ENCODE measurements around the gene PTPRD.

Gene PTPRD

DNA sequence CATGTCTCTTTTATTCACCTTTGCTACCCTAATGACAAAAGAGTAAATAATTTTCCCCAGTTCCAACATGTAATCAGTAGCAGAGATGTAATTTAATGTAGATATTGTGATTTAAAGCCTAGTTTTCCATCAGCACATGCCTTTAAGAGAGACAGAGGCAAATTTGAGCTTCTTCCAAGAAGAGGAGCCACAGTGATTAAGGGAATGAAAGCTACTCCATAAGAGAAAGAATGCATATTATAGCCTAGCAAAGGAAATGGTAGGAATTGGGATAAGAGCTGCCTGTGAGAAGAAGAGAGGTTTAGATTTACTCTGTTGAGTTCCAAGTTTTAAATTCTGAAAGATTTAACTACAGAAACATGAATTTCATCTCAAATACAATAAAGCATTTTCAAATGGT, 2222.2 kb downstream of the PTPRD start:
- no peak for DNase-seq

DNA sequence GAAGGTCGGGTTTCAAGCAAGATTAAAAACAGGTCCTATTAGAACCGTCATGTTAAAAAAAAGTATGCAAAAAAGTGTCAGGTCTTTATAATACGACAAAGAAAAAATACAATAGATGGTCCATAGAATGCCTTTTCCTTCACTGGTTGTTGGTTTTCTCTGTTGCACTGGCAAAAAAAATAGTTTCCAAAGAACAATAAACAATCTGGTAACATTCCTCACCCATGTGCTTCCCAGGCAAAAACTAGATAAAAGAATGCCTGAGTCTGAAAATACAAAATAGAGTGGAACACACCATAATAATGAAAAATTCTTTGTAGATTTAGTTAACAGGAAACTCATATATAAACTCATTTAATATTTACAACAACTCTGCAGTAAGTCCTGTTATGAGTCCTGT, 2223.3 kb downstream of the PTPRD start:
- no peak for DNase-seq

DNA sequence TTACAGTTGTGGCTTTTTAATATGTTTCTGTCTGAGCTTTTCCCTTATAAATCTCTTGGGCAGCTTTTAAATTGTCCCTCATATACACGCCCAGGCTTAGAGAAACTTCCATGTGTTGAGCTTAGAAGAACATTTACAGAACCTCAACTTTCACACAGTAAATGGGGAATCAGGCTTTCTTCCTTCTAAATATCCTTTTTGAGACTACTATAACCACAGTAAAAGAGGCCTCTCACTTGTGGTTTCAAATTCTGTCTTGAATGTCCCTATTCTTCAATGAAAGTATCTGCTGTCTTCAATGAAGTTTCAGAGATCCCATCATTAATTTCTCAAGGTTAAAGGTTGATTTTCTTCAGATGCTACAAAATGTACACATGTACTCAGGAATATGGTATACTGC, 2224.7 kb downstream of the PTPRD start:
- no peak for DNase-seq

DNA sequence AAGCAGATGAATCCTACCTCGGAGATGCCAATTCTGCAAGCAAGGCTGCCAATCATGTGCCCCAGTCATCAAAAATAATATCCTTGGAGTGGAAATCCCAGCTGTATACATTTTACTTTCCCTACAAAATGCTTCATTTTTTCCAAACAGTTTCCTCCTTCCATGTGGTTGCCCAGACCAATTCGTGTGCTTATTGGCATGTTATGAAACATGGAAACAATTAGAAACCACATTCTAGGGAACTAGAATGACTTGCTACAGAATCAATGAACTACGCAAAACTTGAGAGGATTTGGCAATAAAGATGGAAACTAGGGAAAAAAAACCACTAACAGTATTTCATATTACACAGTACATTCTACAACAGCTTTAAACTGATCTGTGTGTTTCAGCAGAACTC, 2228.7 kb downstream of the PTPRD start:
- DNase-seq, result no peak

DNA sequence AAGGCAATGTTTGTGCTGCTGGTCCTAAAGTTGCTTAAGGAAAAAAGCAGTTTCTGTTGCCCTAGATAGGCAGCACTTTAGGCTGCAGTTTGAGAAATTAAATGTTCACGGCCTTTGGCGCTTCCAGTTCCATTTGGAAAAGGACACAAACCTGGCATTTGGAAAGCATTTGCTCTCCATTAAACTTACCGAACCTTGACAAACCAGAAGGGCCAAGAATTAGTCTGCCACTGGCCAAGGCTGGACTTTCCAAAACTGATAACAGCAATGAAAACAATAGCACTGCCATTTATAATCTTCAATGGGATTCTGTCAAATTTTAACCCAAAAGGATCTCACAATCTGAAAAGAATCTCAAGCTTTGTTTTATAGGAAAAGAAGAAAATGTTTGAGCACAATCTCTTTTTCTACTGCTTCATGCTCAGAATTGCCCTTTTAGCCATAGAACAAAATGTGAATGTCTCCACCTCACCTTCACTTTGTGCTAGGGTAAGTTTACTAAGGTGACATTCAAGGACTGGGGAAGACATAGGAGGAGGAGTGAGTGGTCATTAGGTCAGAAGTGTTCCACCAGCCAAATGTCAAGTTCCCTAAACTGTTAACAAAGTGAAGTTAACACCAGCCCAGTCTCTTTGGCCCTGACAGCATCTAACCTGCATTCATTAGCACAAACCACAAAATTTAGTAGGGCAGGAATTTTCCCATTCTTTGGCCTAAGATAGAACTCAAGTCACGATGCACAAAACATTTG, 2229.8 kb downstream of the PTPRD start:
- DNase-seq, result no peak

DNA sequence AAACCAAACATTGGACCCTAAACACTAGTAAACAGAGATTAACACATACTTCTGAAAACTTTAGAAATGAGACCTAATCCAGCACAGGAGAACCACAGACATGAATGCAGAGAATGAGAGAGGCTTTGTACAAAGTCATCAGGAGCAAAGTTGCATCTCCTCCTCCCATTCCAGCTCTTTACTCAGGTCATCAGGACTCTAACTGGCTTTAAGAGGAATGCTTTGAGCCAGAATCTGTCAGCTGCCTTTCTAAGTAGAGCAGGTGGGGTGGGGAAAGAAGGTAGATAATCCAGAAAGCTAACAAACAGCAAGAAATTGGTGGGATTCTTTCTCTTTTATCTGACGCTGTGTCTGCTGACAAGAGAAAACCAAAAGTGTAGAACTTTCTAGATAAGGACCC, 2230.5 kb downstream of the PTPRD start:
- DNase-seq, result no peak

DNA sequence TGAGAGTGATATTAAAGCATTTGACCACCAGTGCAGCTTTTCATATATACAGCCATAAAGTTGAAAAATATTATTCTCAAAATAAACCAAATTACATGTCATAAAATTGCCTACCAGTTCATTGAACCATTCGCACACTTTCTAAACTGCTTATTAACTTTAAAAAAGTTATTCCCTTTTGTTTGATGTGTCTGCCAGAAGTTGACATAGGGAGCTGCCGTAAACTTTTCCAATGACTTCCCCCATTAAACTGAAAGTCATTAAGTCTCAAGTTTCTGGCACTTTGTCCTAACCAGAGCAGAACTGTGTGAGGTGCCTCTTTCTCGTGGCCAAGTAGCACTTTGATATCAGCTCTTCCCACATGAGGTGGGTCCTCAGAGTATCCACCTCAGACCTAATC, 2231.2 kb downstream of the PTPRD start:
- DNase-seq, result no peak

DNA sequence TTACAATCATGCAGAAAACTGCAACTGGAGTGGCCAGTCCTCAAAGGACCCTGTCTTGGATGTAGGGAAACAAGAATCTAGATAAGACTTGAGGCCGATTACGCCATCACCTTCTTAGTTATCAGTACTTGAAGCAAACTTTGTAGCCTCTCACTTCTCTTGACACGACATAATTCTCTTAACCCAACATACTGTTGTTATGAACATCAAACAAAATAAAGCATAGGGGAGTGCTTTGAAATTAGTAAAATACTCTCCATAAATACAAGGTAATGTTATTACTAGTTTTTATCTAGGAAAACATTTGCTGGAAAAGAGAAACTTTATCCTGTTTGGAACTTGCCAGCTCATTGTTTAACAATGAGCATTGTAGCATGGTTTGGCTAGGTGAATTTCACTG, 2238.3 kb downstream of the PTPRD start:
- DNase-seq, result no peak

DNA sequence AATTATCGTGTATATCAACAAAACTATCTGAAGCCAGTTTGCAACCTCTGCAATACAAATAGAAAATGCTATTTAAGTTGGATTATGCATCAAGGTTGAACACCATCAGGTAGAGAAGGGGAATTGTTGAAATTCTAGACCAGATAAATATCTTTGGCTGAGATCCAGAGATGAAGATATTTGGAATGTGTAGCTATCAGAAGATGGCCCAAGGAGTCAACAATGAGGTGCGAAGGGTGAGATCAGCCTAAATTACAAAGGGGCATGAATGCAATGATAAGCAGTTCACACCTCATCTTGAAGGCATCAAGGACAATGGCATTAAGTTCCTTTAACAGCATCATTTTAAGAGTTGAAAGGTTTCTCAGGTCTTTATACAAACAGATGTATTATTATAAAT, 2241.1 kb downstream of the PTPRD start:
- DNase-seq, result no peak

DNA sequence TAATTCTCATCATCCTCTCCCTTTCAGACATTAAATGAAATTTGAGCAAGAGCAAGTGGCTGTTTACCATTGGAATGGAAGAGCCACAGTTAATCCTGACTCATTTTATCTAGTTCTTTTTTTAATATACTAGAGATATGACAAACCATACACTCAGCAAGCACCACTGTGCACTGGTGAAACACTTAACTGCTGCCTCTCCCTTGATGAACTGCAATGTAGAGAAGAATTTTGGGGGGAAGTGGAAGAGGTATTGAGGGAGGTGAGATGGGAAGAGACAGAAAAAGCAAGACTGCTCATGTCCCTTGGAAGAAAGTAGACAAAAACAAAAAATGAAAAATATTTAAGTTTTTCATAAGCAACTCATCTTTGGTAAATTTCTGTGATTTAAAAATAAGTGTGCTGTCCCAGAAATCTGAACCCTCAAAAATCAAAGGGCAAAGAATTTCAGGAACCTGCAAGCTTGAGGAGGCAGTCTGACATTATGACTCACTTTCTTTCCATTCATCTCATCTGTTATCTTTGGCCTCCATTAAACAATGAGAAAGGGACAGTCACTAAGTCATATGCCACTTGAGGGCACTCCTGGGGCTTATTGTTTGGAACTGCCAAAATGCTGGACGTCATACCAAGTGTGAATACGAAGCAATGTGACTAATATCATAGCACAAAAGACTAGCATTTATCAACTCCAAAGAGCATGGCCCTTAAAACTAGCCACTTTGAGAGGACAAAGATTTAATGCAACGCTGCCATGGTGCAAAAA, 2246.5 kb downstream of the PTPRD start:
- no peak for DNase-seq

DNA sequence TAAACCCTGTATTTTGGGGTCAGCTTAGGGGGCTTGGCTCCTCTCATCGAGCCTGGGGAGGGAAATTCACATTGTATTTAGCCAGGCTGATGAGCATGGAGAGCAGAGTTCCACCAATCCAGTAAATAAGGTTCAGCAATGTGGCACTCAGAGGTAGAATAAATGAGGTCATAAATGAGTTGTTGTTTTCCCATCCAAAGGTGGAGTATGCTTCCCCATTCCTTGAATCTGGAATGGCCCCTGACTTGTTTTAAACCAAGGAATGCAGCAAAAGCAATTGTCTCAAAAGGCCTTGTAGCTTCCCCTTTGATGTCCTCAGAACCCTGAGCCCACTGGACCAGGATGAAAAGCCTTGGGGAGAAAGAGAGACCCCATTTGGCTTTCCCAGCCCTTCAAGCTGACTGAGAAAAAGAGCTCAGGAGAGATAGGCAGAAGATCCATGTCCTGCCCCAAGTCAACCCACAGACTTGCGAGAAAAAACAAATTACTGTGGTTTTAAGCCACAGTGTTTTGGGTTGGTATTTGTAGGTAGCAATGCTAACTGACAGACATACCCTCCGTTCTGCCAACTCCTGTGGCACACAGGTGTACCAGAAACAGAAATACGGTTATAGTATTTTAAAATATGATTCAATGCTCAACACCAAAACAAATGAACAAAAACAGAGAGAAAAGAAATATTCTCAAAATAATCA, 2247.2 kb downstream of the PTPRD start:
- DNase-seq, result no peak

DNA sequence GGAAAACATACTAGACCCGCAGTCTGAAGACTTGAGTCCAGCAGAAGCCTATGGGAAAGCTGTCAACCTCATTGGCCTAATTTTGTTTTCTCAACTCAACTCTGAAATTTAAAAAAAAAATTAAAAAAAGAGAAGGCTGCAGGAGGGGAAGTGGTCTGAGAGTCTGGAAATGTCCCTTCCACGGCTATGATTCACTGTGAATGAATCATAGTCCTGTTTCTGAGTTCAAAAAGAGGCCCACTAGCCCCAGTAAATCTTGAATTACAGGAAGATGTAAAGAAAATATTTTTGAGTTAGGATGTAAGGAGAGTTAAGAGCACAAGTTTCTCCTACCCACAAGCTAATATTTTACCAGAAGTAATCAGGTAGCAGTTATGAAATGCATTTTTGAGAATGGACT, 2247.8 kb downstream of the PTPRD start:
- DNase-seq, result no peak

DNA sequence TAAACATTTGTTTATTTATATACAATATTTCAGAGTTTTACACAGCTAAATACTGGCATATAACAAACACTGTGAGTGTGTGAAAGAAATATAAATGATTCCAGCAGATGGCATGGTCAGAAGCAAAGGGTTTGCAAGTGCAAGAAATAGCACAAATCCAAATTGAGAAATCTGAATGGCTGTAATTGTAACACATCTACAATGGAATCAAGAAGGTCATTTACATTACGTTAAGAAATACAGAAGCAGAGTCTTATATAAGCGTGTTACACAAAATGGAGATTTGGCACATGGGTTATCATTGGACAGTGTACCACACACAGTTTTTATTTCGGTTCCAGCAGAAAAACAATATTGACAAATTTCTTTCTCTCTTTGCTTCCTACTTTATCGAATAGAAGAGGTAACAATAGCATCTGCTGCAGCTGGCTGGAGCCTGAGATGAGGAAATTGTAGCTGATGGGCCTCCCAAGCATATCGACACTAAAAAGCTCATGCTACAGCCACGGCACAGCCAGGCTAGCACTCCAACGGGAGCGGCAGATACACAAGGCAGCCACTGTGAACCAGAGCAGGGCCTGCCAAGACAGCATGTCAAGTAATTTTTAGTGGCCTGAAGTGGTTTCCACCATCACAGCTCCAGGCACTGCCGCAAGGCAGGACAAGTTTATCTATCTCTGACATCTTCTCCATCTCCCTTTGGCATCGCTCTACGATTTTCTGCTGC, 2248.6 kb downstream of the PTPRD start:
- no peak for DNase-seq

DNA sequence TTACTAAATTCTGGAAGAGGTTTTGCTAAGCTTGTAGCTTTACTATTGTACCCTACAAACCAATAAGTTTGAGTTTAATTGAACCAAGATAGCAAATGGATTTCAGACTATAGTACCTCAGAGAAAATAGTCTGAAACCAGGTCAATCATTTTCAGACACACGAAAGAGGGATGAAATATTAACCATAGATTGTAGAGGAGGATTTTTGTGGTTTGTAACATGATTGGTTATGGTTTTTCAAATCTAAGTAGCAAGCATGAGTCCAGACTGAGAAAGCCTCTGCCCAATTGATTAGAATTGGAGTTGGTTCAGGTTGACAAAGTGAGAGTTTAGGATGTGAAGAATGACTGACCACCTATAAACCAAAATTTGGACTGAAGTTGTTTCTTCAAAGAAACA, 2250.6 kb downstream of the PTPRD start:
- no peak for DNase-seq

DNA sequence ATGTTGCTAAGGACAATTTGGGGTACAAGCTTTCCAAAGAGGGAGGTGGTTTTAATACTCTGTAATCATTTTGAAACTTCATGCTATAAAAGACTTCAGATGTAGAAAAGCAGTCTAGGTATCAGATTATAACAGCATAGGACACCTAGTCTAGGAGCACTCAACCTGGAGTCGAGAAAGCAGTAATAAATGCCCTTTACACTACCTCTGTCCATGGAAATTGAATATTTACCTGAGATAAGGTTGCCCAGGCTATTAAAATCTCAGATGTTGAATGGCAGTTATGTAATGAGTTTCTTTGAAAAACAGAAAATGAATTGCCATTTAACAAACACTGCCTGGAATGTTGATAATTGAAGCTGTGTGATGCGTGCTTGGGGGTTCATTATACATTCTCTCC, 2251.4 kb downstream of the PTPRD start:
- no peak for DNase-seq

DNA sequence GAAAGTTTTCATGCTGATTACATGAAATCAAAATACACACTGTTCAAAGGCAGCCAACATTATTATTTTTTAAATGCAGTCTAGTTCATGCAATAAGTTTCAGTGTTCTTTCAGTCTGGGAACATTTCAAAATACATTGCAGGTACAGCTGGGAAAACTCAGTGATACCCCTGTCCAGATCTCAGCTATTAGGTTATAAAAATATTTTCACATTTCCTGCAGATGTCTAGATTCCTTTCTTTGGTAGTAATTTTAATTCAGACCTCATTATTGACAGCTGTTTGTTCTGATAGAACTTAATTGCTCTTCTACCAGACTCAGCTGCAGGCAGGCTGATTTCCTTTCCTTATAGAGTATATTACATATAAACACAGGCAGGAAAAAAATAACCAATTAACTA, 2256.4 kb downstream of the PTPRD start:
- DNase-seq, result no peak

DNA sequence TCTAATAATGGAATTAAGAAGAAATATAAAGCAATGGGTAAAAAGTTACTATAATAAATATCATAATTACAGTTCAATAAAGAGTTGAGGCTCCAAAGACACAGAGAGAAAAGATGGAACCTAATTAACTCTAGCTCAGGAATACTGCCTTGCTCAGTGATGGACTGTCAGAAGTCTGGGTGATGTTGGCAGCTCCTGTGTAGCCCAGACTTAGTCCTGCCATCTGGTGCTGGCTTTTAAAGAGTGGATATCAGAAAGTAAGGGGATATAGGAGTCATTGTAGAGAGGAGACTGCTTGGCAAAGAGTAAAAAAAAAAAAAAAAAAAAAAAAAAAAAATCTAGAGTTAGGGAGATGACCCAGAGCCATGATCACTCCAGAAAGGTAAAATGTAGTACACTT, 2261.4 kb downstream of the PTPRD start:
- DNase-seq, result peak; percentile 1

DNA sequence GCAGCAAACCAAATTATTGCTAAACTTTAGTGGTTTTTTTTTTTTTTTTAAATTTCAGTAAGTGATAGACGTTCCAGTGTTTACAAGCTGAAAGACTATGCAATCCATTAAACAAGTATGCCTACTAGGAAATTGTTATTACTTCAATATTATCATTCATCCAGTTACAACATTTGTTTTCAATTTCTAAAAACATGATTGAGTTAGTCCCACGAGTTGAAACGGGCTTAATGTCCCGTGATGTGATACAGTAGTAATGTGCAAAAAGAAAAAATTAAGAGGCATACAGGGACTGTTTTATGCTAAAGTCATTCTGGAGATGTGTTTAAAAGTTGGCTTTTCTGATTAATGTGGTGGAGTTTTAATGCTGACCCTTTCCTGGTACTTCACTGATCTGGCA, 2262.9 kb downstream of the PTPRD start:
- DNase-seq, result no peak

DNA sequence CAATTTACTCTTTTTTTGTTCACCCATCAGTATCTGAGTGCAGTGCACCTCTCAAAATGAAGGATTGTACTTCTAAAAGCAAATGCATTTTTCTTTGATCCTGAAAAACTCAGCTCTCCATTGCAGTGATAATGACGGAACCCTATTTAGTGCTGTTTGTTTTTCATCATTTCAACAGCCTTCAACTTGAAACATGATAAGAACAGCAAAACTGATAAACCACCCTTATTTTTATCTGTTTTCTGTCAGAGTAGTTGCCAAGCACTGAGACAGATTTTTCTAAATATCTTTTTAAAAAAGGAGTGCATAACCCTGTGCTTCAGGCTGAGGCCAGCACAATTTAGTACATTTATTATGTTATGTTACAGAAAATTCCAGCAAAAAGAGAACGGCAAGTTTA, 2263.4 kb downstream of the PTPRD start:
- DNase-seq, result no peak

DNA sequence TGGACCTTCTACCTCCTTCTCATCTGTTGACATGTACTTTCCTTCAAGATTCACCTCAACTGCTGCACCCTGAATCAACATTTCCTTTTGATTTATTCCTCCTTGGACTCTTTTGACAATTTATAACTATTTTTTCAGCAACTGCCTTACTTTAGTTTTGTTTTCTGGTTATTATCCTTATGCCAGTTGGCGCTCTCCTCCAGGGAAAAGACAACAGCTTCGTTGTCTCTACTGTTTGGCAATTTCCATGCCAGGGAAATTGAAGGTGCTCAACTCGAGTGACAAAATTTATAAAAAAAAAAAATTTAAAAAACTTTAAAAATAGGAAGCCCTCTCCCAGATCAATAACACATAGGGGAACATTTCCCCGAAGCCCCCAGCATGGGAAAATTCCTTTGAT, 2264.0 kb downstream of the PTPRD start:
- no peak for DNase-seq

DNA sequence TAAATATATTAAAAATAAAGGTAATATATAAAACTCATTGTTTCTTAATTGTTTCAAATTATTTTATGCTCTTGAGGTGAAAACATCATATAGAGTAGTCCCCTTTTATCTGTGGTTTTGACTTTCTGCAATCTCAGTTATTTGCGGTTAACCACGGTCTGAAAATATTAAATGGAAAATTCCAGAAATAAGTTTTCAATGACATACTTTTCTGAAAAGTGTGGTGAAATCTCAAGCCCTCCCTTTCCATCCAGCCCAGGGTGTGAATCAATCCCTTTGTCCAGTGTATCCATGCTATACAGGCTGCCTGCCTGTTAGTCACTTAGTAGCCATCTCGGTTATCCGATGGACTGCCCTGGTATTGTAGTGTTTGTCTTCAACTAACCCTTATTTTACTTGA, 2266.5 kb downstream of the PTPRD start:
- no peak for DNase-seq

DNA sequence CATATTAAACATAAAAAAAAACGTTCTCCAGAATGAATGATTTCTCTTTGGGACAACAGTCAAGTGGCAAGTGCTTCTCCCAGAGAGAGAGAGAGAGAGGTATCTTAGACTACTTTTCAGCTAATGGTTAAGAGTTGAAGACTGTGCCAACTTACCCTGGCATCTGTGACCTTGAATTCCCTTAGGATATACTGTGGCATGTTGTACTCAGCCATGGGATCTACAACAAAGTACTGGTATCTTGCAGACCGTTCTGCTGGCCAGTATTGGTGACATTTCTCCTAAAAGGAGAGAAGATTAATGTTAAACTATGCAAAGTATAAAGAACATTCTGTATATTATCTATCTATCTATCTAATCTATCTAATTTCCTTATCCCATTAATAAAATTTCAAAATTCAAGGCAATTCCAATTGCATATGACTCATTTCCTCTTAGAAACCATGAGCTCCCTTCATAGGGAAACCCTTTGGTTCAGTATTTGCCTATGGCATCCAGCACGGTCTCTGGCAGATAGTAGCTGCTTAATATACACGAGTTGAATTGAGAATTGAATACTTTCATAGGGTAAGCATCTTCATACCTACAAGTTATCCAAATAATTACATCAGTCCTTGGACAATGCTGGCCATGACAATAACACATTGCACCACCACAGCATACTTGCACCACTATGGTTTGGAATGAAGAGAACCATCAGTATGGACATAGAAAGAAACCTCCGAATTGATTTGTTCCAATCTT, 2273.9 kb downstream of the PTPRD start:
- peak; percentile 68 for DNase-seq
